Natural killer cell treated with Interleukin-12 subunit alpha and Interleukin-12 subunit beta and Interleukin-15 and Interleukin-18, amount 100 ng/mL, for 72 hours (primary cell): ENCODE results near the gene EFNB1. TPM values are rescaled to one million over a fixed set of nuclear protein-coding genes. Genes with fewer than 3 reads are reported as not detected.

Experiments
- total RNA-seq, 2 donors: library from RNA; stranded (reverse); gene quantifications; one replicate each; pipeline ENCODE4 v1.2.3, GENCODE V29; 2022

Gene EFNB1
- total RNA-seq, 2 donors from 2014 or later: 3.4 to 3.9 TPM

Other genes starting within 250 kb of the EFNB1 start
- gene STARD8, start 181.4 kb upstream of the EFNB1 start, total RNA-seq: 1 to 10 TPM in 1 of 2 donors, under 1 TPM in 1; 0.86 to 3.1 TPM